ENCODE results near the gene EIF2B1. TPM values are rescaled to one million over a fixed set of nuclear protein-coding genes. Genes with fewer than 3 reads are reported as not detected.

The EIF2B1 gene
- polyA plus RNA-seq, 1 of the 3 experiments (the other 2 are of a cell fraction): 90.5 TPM

- Histone ChIP-seq H3K9me2 (no peaks in the 10 kb centered on the region), H2AFZ (ENCODE audit: low read depth) (no peak overlapping the region), H3K36me3 (replicated peaks in 1 of 2; ENCODE audit: control insufficient read depth in 1 of 2, insufficient read depth in 2 of 2, low read length in 1 of 2) (peaks cover 62 to 68% of the 10 kb centered on the region in 2 experiments), H3K4me2 (no peak overlapping the region), H3K9me3 (no peaks in the 10 kb centered on the region), H3K27me3 (ENCODE audit: insufficient read depth) (no peaks in the 10 kb centered on the region), H3K9ac (no peak overlapping the region), H4K20me1 (ENCODE audit: insufficient read depth) (no peaks in the 10 kb centered on the region), H3K4me1 (ENCODE audit: control insufficient read depth in 1 of 2, insufficient read depth in 2 of 2, low read depth in 1 of 2, low read length in 1 of 2) (no peaks in the 10 kb centered on the region), H3K4me3 (ENCODE audit: low read depth in 2 of 2, low read length in 1 of 2) (no peak overlapping the region), H3K79me2 (ENCODE audit: insufficient read depth) (no peaks in the 10 kb centered on the region), H3K27ac (ENCODE audit: low read depth in 2 of 2, low read length in 1 of 2) (no peak overlapping the region), H3F3A (replicated peaks; ENCODE audit: insufficient read depth) (peaks cover 44% of the 10 kb centered on the region)
- TF ChIP-seq USF1 (IDR thresholded peaks at IDR 0.05; ENCODE audit: borderline replicate concordance, low read depth) (no peak), USF2 (IDR thresholded peaks at IDR 0.05; ENCODE audit: borderline replicate concordance, low read depth, low read length) (no peak), POLR2AphosphoS5 (IDR thresholded peaks at IDR 0.05; ENCODE audit: low read depth, low read length) (no peak), RFX5 (IDR thresholded peaks at IDR 0.05; ENCODE audit: low read length) (no peak), CTCF (IDR thresholded peaks at IDR 0.05) (no peak), MAX (IDR thresholded peaks at IDR 0.05; ENCODE audit: low read depth) (no peak), SMC3 (IDR thresholded peaks at IDR 0.05; ENCODE audit: low read depth, low read length) (no peak), TCF12 (IDR thresholded peaks at IDR 0.05) (no peak), RCOR1 (IDR thresholded peaks at IDR 0.05; ENCODE audit: low read length) (no peak), NRF1 (IDR thresholded peaks at IDR 0.05; ENCODE audit: low read depth, low read length) (no peak), TAF1 (IDR thresholded peaks at IDR 0.05; ENCODE audit: borderline replicate concordance, low read depth, low read length) (no peak), IRF3 (IDR thresholded peaks at IDR 0.05; ENCODE audit: low read depth, low read length) (no peak), RAD21 (IDR thresholded peaks at IDR 0.05; ENCODE audit: low read length) (no peak)
- WGBS (ENCODE audit: low lambda C conversion rate): 93% methylated on average over 6 of the region's 8 CpGs
- CTCF ChIA-PET: interaction anchor here (0.6 to 1.3 kb wide), 2 partner anchors 9 to 13 kb away, joined by 3 read pairs; no protein-coding TSS in a partner anchor
- POLR2A ChIA-PET: interaction anchor here (0.6 to 1.0 kb wide), 2 partner anchors 24 to 352 kb away, joined by 3 read pairs; no protein-coding TSS in a partner anchor
- no peak for DNase-seq
Observed at GRCh38 chr12:123621101-123621500, 12.4 kb downstream of the EIF2B1 start.
